OCI-LY3 (cell line): ENCODE measurements around the gene KLHL29.

ENCODE experiments used
- H2AFZ ChIP-seq: fragments of 200-600, 300-600 bp; shearing (Covaris generic); 2 replicates; pipeline ENCODE4 v1.6.0; 2014; ENCODE audit warnings: antibody characterized with exemption, low read depth, low read length
- H3K27ac ChIP-seq: fragments of 200-600, 300-600 bp; sonication (generic); 2 replicates; pipeline ENCODE4 v1.5.1; 2014; ENCODE audit warnings: mild to moderate bottlenecking, low read length, moderate library complexity, mixed read lengths
- H3K27me3 ChIP-seq: fragments of 200-600, 300-600 bp; sonication (generic); 2 replicates; pipeline ENCODE4 v1.6.1; 2014; ENCODE audit warnings: low read depth, low read length, mixed read lengths
- H3K36me3 ChIP-seq: fragments of 200-600, 300-600 bp; sonication (generic); replicated peaks from 2 replicates; pipeline ENCODE3; 2014; ENCODE audit warnings: low read depth, low read length, mixed read lengths
- H3K4me1 ChIP-seq: fragments of 300-600, 200-600 bp; sonication (generic); 2 replicates; pipeline ENCODE4 v1.6.1; 2014; ENCODE audit warnings: low read length, mixed read lengths
- H3K4me2 ChIP-seq: fragments of 200-600, 300-600 bp; sonication (generic); 2 replicates; pipeline ENCODE4 v1.6.1; 2014; ENCODE audit warnings: low read length, mixed read lengths
- H3K4me3 ChIP-seq: fragments of 300-600, 200-600 bp; sonication (generic); 2 replicates; pipeline ENCODE4 v1.5.1; 2014; ENCODE audit warnings: antibody characterized with exemption, mild to moderate bottlenecking, low read length, moderate library complexity
- H3K79me2 ChIP-seq: fragments of 300-600, 200-600 bp; shearing (Covaris generic); 2 replicates; pipeline ENCODE4 v1.6.1; 2014; ENCODE audit warnings: mild to moderate bottlenecking, low read length, mixed read lengths
- H3K9ac ChIP-seq: fragments of 300-600, 200-600 bp; shearing (Covaris generic); 2 replicates; pipeline ENCODE4 v1.6.0; 2014; ENCODE audit warnings: mild to moderate bottlenecking, low read length, moderate library complexity
- H3K9me3 ChIP-seq: fragments of 200-600, 300-600 bp; shearing (Covaris generic); 2 replicates; pipeline ENCODE4 v1.6.1; 2014; ENCODE audit warnings: low read length, mixed read lengths; ENCODE audit not compliant: insufficient read depth
- H4K20me1 ChIP-seq: fragments of 200-600, 300-600 bp; sonication (generic); 2 replicates; pipeline ENCODE4 v1.6.1; 2016; ENCODE audit warnings: low read length, mixed read lengths; ENCODE audit not compliant: insufficient read depth
- CTCF ChIP-seq: fragments of 200-600, 300-600 bp; sonication (generic); IDR thresholded peaks from 2 replicates; pipeline ENCODE4 v1.5.1; 2014; ENCODE audit warnings: antibody characterized with exemption, low read length, low read depth
- EZH2phosphoT487 ChIP-seq: fragments of 200-600 bp; shearing (Covaris generic); IDR thresholded peaks from 2 replicates; pipeline ENCODE4 v1.6.1; 2018; ENCODE audit warnings: antibody characterized with exemption, mixed run types, low read depth

KLHL29 gene

DNA sequence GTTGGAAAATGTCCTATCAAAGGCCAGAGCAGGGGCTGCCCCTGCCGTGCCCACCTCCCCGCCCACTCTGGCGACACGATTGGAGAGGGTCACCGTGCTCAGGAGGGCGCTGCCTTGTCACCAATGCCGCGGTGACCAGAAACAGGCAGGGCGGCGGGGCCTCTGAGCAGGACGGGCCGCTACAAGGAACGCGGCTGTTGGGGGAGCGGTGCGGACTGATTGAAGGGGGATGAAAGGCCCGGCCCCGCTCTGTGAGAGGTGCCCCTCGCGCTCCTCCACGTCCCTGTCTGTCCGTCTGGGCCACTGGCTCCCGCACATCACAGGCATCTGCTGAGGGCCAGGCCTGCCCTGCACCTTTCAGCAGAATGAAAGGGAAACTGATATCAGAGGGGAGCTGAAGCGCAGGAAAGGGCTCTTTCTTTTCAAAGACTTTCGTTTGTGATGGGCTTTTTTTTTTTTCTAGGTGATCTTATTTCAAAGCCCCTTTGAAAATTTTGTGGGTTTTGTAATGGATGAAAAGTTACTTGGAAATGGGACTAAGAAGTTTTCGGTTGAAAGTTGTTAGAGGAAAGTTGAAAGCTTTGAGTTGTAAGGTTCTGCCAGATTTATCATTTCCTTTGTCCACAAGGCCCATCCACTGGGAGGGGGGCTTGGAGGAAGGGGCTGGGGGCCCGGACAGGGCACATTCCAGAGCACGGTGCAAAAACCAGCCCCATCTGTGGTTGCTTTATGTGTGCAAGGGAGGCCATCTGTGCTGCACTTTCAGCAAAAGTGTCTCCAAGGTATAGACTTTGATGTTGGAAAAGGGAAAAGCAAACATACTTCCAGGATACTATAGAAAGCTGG lies 244.2 kb downstream of the KLHL29 start:
- Histone ChIP-seq H3K27me3 (no peaks in the 10 kb centered on the region), H3K9ac (no peak overlapping the region), H3K27ac (no peak overlapping the region), H2AFZ (no peak overlapping the region), H3K9me3 (no peaks in the 10 kb centered on the region), H4K20me1 (no peaks in the 10 kb centered on the region), H3K4me2 (no peak overlapping the region), H3K4me1 (no peaks in the 10 kb centered on the region), H3K79me2 (no peaks in the 10 kb centered on the region), H3K4me3 (no peak overlapping the region), H3K36me3 (no peaks in the 10 kb centered on the region)
- no peak for TF ChIP-seq EZH2phosphoT487
- TF ChIP-seq CTCF = no peak

GRCh38 chr2:23629772-23630480 lies 244.9 kb downstream of the KLHL29 start:
- Histone ChIP-seq H3K4me1 (no peaks in the 10 kb centered on the region), H3K27me3 (no peaks in the 10 kb centered on the region), H3K79me2 (no peaks in the 10 kb centered on the region), H4K20me1 (no peaks in the 10 kb centered on the region), H3K36me3 (no peaks in the 10 kb centered on the region), H3K9me3 (no peaks in the 10 kb centered on the region), H3K4me2 (no peak overlapping the region), H3K4me3 (no peak overlapping the region), H3K27ac (no peak overlapping the region), H3K9ac (no peak overlapping the region), H2AFZ (no peak overlapping the region)
- TF ChIP-seq EZH2phosphoT487 (no peak), CTCF (no peak)

DNA sequence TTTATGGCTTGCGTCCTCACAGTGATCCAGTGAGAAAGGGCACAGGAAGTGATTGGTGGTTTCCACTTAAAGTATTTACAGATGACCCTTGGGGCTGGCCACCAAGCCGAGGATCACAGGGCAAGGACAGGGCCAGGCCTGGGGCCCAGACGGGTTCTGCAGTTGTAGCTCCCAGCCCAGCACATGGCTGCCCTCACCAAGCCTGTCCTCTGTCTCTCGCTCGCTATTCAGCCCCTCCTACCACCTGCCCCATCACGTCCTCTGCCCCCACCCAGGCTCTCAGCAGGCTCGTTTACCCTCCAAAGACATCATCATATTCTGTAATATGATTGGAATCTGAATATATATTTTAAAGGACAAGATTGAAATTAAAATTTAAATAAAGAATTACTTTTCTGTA lies 246.0 kb downstream of the KLHL29 start:
- Histone ChIP-seq H3K9ac (no peak overlapping the region), H3K36me3 (no peaks in the 10 kb centered on the region), H4K20me1 (no peaks in the 10 kb centered on the region), H2AFZ (no peak overlapping the region), H3K9me3 (no peaks in the 10 kb centered on the region), H3K4me1 (no peaks in the 10 kb centered on the region), H3K79me2 (no peaks in the 10 kb centered on the region), H3K27me3 (no peaks in the 10 kb centered on the region), H3K27ac (no peak overlapping the region), H3K4me3 (no peak overlapping the region), H3K4me2 (no peak overlapping the region)
- no peak for TF ChIP-seq EZH2phosphoT487
- no peak for TF ChIP-seq CTCF

GRCh38 chr2:23631389-23631788 lies 246.4 kb downstream of the KLHL29 start:
- no peaks in the 10 kb centered on the region for H3K79me2 ChIP-seq
- no peak for TF ChIP-seq EZH2phosphoT487
- TF ChIP-seq CTCF = no peak
- no peaks in the 10 kb centered on the region for H3K4me1 ChIP-seq
- no peaks in the 10 kb centered on the region for H3K9me3 ChIP-seq
- no peak overlapping the region for H3K4me3 ChIP-seq
- H3K9ac ChIP-seq = no peak overlapping the region
- no peak overlapping the region for H3K4me2 ChIP-seq
- H3K36me3 ChIP-seq = no peaks in the 10 kb centered on the region
- no peaks in the 10 kb centered on the region for H3K27me3 ChIP-seq
- no peaks in the 10 kb centered on the region for H4K20me1 ChIP-seq
- H3K27ac ChIP-seq = no peak overlapping the region
- no peak overlapping the region for H2AFZ ChIP-seq
